ENCODE results near the gene ARHGEF28. TPM values are rescaled to one million over a fixed set of nuclear protein-coding genes. Genes with fewer than 3 reads are reported as not detected.

The ARHGEF28 gene
- total RNA-seq, 4 donors from 2014 or later, result 12.7 to 31.2 (median 19.2) TPM

GRCh38 chr5:73901043-73901442 lies 275.0 kb downstream of the ARHGEF28 start:
- Histone ChIP-seq H3K4me3 (no peak overlapping the region), H3K36me3 (no peaks in the 10 kb centered on the region), H3K9me3 (no peaks in the 10 kb centered on the region), H3K4me1 (peaks cover 0 to 8% (median 4%) of the 10 kb centered on the region in 4 donors), H3K27ac (replicated peaks in 1 of 4) (no peak overlapping the region), H3K27me3 (no peaks in the 10 kb centered on the region)
- no peak for DNase-seq (ENCODE audit: extremely low spot score)
- WGBS, result 60% methylated on average over 13 of the region's 13 CpGs
- intact Hi-C loops (cut with DNase I), result loop anchor here (5.0 kb wide), 1 partner anchor 131 kb away; no protein-coding TSS in a partner anchor
- TF ChIP-seq EP300 (IDR thresholded peaks at IDR 0.05) (no peak), CTCF (IDR thresholded peaks at IDR 0.05) (no peak), POLR2AphosphoS5 (IDR thresholded peaks at IDR 0.05) (no peak), POLR2A (IDR thresholded peaks at IDR 0.05; ENCODE audit: low read depth) (no peak)

- intact Hi-C loops (cut with DNase I), result loop anchor here (5.0 kb wide), 1 partner anchor 131 kb away; no protein-coding TSS in a partner anchor
These were observed 275.5 kb downstream of the ARHGEF28 start for GRCh38 chr5:73901455-73901854.

GRCh38 chr5:73902327-73903051 lies 276.5 kb downstream of the ARHGEF28 start:
- no peaks in the 10 kb centered on the region for H3K9me3 ChIP-seq
- TF ChIP-seq POLR2A (IDR thresholded peaks at IDR 0.05; ENCODE audit: low read depth), result no peak
- TF ChIP-seq POLR2AphosphoS5 (IDR thresholded peaks at IDR 0.05), result no peak
- TF ChIP-seq CTCF (IDR thresholded peaks at IDR 0.05), result peak; percentile 88 to 91 (median 88)
- TF ChIP-seq EP300 (IDR thresholded peaks at IDR 0.05), result no peak
- no peak overlapping the region for H3K27ac ChIP-seq (replicated peaks in 1 of 4)
- peaks cover 0 to 8% (median 4%) of the 10 kb centered on the region in 4 donors for H3K4me1 ChIP-seq
- H3K36me3 ChIP-seq, result no peaks in the 10 kb centered on the region
- H3K4me3 ChIP-seq, result no peak overlapping the region
- no peak for DNase-seq (ENCODE audit: extremely low spot score)
- no peaks in the 10 kb centered on the region for H3K27me3 ChIP-seq
- intact Hi-C loops (cut with DNase I), result loop anchor here (2.0 to 5.0 kb wide), 2 partner anchors 130 to 738 kb away; partner anchors contain the start of gene ENC1
- 28% methylated on average over 10 of the region's 10 CpGs for WGBS

More at GRCh38 chr5:73901455-73901854, 275.5 kb downstream of the ARHGEF28 start:
- 54% methylated on average over 4 of the region's 4 CpGs for WGBS
- H3K4me1 ChIP-seq, result peaks cover 0 to 8% (median 4%) of the 10 kb centered on the region in 4 donors
- no peak overlapping the region for H3K4me3 ChIP-seq
- no peak overlapping the region for H3K27ac ChIP-seq (replicated peaks in 1 of 4)
- no peaks in the 10 kb centered on the region for H3K9me3 ChIP-seq
- no peak for TF ChIP-seq POLR2AphosphoS5 (IDR thresholded peaks at IDR 0.05)
- TF ChIP-seq CTCF (IDR thresholded peaks at IDR 0.05), result no peak
- TF ChIP-seq POLR2A (IDR thresholded peaks at IDR 0.05; ENCODE audit: low read depth), result no peak
- no peak for TF ChIP-seq EP300 (IDR thresholded peaks at IDR 0.05)
- no peaks in the 10 kb centered on the region for H3K36me3 ChIP-seq
- DNase-seq (ENCODE audit: extremely low spot score), result no peak
- no peaks in the 10 kb centered on the region for H3K27me3 ChIP-seq

- no peak for TF ChIP-seq CTCF (IDR thresholded peaks at IDR 0.05)
- no peak for TF ChIP-seq POLR2A (IDR thresholded peaks at IDR 0.05; ENCODE audit: low read depth)
- TF ChIP-seq EP300 (IDR thresholded peaks at IDR 0.05), result no peak
- no peak for TF ChIP-seq POLR2AphosphoS5 (IDR thresholded peaks at IDR 0.05)
- intact Hi-C loops (cut with DNase I), result loop anchor here (2.0 to 5.0 kb wide), 2 partner anchors 129 to 738 kb away; partner anchors contain the start of gene ENC1
- DNase-seq (ENCODE audit: extremely low spot score), result peak; percentile 64
- Histone ChIP-seq H3K4me3 (no peak overlapping the region), H3K36me3 (no peaks in the 10 kb centered on the region), H3K4me1 (peaks cover 0 to 8% (median 4%) of the 10 kb centered on the region in 4 donors), H3K27me3 (no peaks in the 10 kb centered on the region), H3K27ac (replicated peaks in 1 of 4) (no peak overlapping the region), H3K9me3 (no peaks in the 10 kb centered on the region)
- WGBS, result 84% methylated on average over 9 of the region's 9 CpGs
These were observed 277.2 kb downstream of the ARHGEF28 start for GRCh38 chr5:73903169-73903568.
